GM20000 (cell line): ENCODE measurements around the gene GALP.
"Not testable (repeated sequence)": the region's sequence is repeated elsewhere in the genome, so short reads cannot be mapped to it uniquely, and the experiment has no call there.

Experiments
- DNase-seq: peaks from one replicate; pipeline ENCODE4 v3.0.0; 2012; ENCODE audit warnings: low spot score
- CTCF ChIP-seq: IDR thresholded peaks from 2 replicates; pipeline ENCODE4 v1.5.1; 2012; ENCODE audit warnings: mild to moderate bottlenecking, control low read depth; ENCODE audit errors: extremely low read depth, missing control alignments

The GALP gene

GRCh38 chr19:56142897-56143434, 32.8 kb upstream of the GALP start:
- DNase-seq = peak; percentile 16
- TF ChIP-seq CTCF = no peak

GRCh38 chr19:56144376-56144775, 31.4 kb upstream of the GALP start:
- TF ChIP-seq CTCF = no peak
- no peak for DNase-seq

GRCh38 chr19:56144831-56145230, 31.0 kb upstream of the GALP start:
- no peak for TF ChIP-seq CTCF
- DNase-seq = no peak

- TF ChIP-seq CTCF = no peak
- peak; percentile 17 for DNase-seq
Measured at GRCh38 chr19:56145698-56146097, 30.1 kb upstream of the GALP start.

- no peak for DNase-seq
- TF ChIP-seq CTCF = no peak
Measured at GRCh38 chr19:56146904-56147303, 28.9 kb upstream of the GALP start.

GRCh38 chr19:56147307-56147706, 28.5 kb upstream of the GALP start:
- DNase-seq = peak; percentile 31
- no peak for TF ChIP-seq CTCF

GRCh38 chr19:56148096-56148495, 27.7 kb upstream of the GALP start:
- no peak for DNase-seq
- no peak for TF ChIP-seq CTCF

- not testable (repeated sequence) for DNase-seq
Measured at GRCh38 chr19:56148955-56149655, 26.7 kb upstream of the GALP start.
